ENCODE measurements around the gene BBS9.

- TF ChIP-seq MAFG (tag; conservative IDR thresholded peaks at IDR 0.05) (no peak), ZNF551 (CRISPR knock-in tag; IDR thresholded peaks at IDR 0.05) (no peak), CTCF (IDR thresholded peaks at IDR 0.05 in 2 of 3, conservative IDR thresholded peaks at IDR 0.05 in 1 of 3; ENCODE audit: insufficient read depth in 2 of 3, low read depth in 1 of 3, low read length in 3 of 3) (no peak), ZHX1 (conservative IDR thresholded peaks at IDR 0.05; ENCODE audit: low read length) (no peak), ATF2 (CRISPR knock-in tag; IDR thresholded peaks at IDR 0.05) (no peak), FOXM1 (IDR thresholded peaks at IDR 0.05; ENCODE audit: low read depth) (no peak), FOXM1 (CRISPR knock-in tag; IDR thresholded peaks at IDR 0.05; ENCODE audit: low read depth) (no peak), POLR2AphosphoS5 (IDR thresholded peaks at IDR 0.05; ENCODE audit: control insufficient read depth, insufficient read depth, low read depth, low read length) (no peak)
Observed at GRCh38 chr7:33654676-33655075, 525.3 kb downstream of the BBS9 start.

All from K562 (cell line).